ENCODE data around the gene ZNF613. TPM values are rescaled to one million over a fixed set of nuclear protein-coding genes. Genes with fewer than 3 reads are reported as not detected.

ZNF613 gene
- total RNA-seq, 1 experiment from 2014 or later = 5.3 TPM

DNA sequence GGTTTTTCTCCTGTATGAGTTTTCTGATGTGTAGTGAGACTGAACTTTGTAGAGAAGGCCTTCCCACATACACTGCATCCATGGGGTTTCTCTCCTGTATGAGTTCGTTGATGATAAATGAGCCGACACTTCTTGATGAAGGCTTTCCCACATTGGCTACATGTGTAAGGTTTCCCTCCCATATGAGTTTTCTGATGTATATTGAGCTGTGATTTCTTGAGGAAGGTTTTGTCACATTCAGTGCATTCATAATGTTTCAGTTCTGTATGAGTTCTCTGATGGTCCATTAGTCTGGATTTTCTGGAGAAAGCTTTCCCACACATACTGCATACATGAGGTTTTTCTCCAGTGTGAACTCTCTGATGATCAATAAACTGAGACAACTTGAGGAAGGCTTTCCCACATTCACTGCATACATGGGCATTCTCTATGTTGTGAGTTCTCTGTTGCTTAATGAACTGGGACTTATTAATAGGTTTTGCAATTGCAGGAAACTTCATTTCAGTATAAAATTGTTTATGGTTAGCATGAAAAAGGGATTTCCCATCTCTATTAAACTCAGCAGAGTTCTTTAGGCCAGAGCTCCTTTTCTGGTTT, 66.9 kb downstream of the ZNF613 start:
- Histone ChIP-seq H3K9me3 (ENCODE audit: low read depth, low read length, poor library complexity, severe bottlenecking) (peaks cover 86% of the 10 kb centered on the region), H3K27ac (ENCODE audit: low read depth, low read length, poor library complexity, severe bottlenecking) (no peak overlapping the region), H3K4me1 (ENCODE audit: insufficient read depth, low read length, poor library complexity, severe bottlenecking) (no peaks in the 10 kb centered on the region), H3K36me3 (ENCODE audit: insufficient read depth, low read length, poor library complexity, severe bottlenecking) (peaks cover 45% of the 10 kb centered on the region), H3K4me3 (ENCODE audit: low read depth, low read length, poor library complexity, severe bottlenecking) (no peak overlapping the region), H3K27me3 (replicated peaks; ENCODE audit: insufficient read depth, low read depth, low read length, poor library complexity) (no peaks in the 10 kb centered on the region)
- TF ChIP-seq CTCF (conservative IDR thresholded peaks at IDR 0.05; ENCODE audit: low read depth, low read length) = no peak
- TF ChIP-seq EZH2 (IDR thresholded peaks at IDR 0.05; ENCODE audit: borderline replicate concordance, low read depth, low read length, poor library complexity, severe bottlenecking) = no peak
- ChIA-PET POLR2A (ENCODE audit: low non-redundant PET) (no interaction called here), CTCF (no interaction called here)
- BruUV-seq (replicated peaks) = no TSS peak
- no peak for DNase-seq (ENCODE audit: low spot score)
- intact Hi-C loops (cut with micrococcal nuclease; ENCODE audit: unreplicated experiment) = no loop called here

Other genes starting within 250 kb of the ZNF613 start
- gene SPACA6, start 234.1 kb upstream of the ZNF613 start, total RNA-seq (2021) = 28.4 and 28.6 TPM in 2 replicates
- gene HAS1, start 203.5 kb upstream of the ZNF613 start, total RNA-seq (2021) = not detected in 2 replicates
- not detected in 2 replicates for gene FPR1, start 175.6 kb upstream of the ZNF613 start, total RNA-seq (2021)
- gene FPR2, start 166.3 kb upstream of the ZNF613 start, total RNA-seq (2021) = not detected in 2 replicates
- gene FPR3, start 132.3 kb upstream of the ZNF613 start, total RNA-seq (2021) = not detected in 2 replicates
- 7.0 and 7.3 TPM in 2 replicates for gene ZNF577, start 39.5 kb upstream of the ZNF613 start, total RNA-seq (2021)
- gene ZNF649, start 22.5 kb upstream of the ZNF613 start, total RNA-seq (2021) = 22.9 and 26.3 TPM in 2 replicates
- gene ZNF350, start 59.4 kb downstream of the ZNF613 start, total RNA-seq (2021) = 7.2 TPM in 2 replicates
- 10.2 and 11.4 TPM in 2 replicates for gene ZNF615, start 80.7 kb downstream of the ZNF613 start, total RNA-seq (2021)
- gene ZNF614, start 100.9 kb downstream of the ZNF613 start, total RNA-seq (2021) = 9.7 and 12.5 TPM in 2 replicates
- 12.6 and 13.2 TPM in 2 replicates for gene ZNF432, start 121.4 kb downstream of the ZNF613 start, total RNA-seq (2021)
- gene ZNF841, start 168.3 kb downstream of the ZNF613 start, total RNA-seq (2021) = 15.7 and 16.7 TPM in 2 replicates
- gene ZNF616, start 212.5 kb downstream of the ZNF613 start, total RNA-seq (2021) = 15.7 and 17.1 TPM in 2 replicates
- gene ZNF836, start 244.1 kb downstream of the ZNF613 start, total RNA-seq (2021) = 6.1 and 7.7 TPM in 2 replicates

All from A673 (cell line).